Tibial nerve (tissue), 4 donors: ENCODE results near the gene RINL. TPM values are rescaled to one million over a fixed set of nuclear protein-coding genes. Genes with fewer than 3 reads are reported as not detected.
"Not testable (repeated sequence)": the region's sequence is repeated elsewhere in the genome, so short reads cannot be mapped to it uniquely, and the experiment has no call there.

Experiments used
- DNase-seq, 2 donors: peaks; one replicate each; pipeline ENCODE4 v3.0.0-alpha.2; 2019; ENCODE audit warnings: low spot score in 2 of 2
- H3K27ac ChIP-seq, 4 donors: fragments of 200-600 bp; sonication (generic) in 3 of 4; one replicate each; pipeline ENCODE4 v1.5.1; 2017 to 2019; ENCODE audit warnings: mild to moderate bottlenecking in 1 of 4
- H3K27me3 ChIP-seq, 2 donors: fragments of 200-600 bp; sonication (generic) in 1 of 2; one replicate each; pipeline versions ENCODE4 v1.5.1 to v1.6.0; 2017 to 2019
- H3K36me3 ChIP-seq, 3 donors: fragments of 200-600 bp; sonication (generic); one replicate each; pipeline ENCODE4 v1.5.1; 2018 to 2019
- H3K4me1 ChIP-seq, 4 donors: fragments of 200-600 bp; sonication (generic) in 3 of 4; one replicate each; pipeline ENCODE4 v1.5.1; 2017 to 2019
- H3K4me3 ChIP-seq, 4 donors: fragments of 200-600 bp; sonication (generic) in 3 of 4; one replicate each; pipeline ENCODE4 v1.5.1; 2017 to 2019; ENCODE audit warnings: mild to moderate bottlenecking in 1 of 4, moderate library complexity in 1 of 4
- H3K9me3 ChIP-seq, 4 donors: fragments of 200-600 bp; sonication (generic) in 3 of 4; one replicate each; pipeline ENCODE4 v1.5.1; 2017 to 2019
- EP300 ChIP-seq, 2 donors: sonication (generic); formaldehyde crosslinking; IDR thresholded peaks; one replicate each; pipeline ENCODE4 v1.6.1; 2017; ENCODE audit warnings: antibody characterized with exemption in 2 of 2, mild to moderate bottlenecking in 1 of 2
- POLR2A ChIP-seq, 2 donors: fragments of 450-650 bp; IDR thresholded peaks; one replicate each; pipeline ENCODE4 v1.6.1; 2017; ENCODE audit warnings: antibody characterized with exemption in 2 of 2, mild to moderate bottlenecking in 2 of 2, moderate library complexity in 2 of 2
- WGBS, 2 donors: methylation state at CpG; one replicate each; pipeline ENCODE4 v1.1.5; 2018; 5-methylcytosine and 5-hydroxymethylcytosine counted together
- total RNA-seq, 4 donors: library from RNA; depleted of rRNA; stranded (reverse); fragments of >200 nt; gene quantifications; one replicate each; pipeline ENCODE4 v1.1.0, GENCODE V29; 2016
- TF ChIP-seq, protein P1 (sequence below), 5 experiments: fragments of 200-600 bp in 3 of 5; fragments of 450-650 bp in 2 of 5; sonication (generic) in 3 of 5; IDR thresholded peaks; one replicate each; pipeline ENCODE4 v1.5.1; 2016 to 2019; ENCODE audit warnings: antibody characterized with exemption in 5 of 5, mild to moderate bottlenecking in 3 of 5, moderate library complexity in 2 of 5

The RINL gene
- total RNA-seq, 4 donors from 2014 or later, result 8.4 to 28.8 (median 11.6) TPM

GRCh38 chr19:38892841-38893240 lies 14.8 kb upstream of the RINL start:
- 85 to 88% methylated on average over 5 of the region's 5 CpGs for WGBS, 2 donors
- TF ChIP-seq POLR2A (IDR thresholded peaks at IDR 0.05), result no peak
- TF ChIP-seq, protein P1, sequence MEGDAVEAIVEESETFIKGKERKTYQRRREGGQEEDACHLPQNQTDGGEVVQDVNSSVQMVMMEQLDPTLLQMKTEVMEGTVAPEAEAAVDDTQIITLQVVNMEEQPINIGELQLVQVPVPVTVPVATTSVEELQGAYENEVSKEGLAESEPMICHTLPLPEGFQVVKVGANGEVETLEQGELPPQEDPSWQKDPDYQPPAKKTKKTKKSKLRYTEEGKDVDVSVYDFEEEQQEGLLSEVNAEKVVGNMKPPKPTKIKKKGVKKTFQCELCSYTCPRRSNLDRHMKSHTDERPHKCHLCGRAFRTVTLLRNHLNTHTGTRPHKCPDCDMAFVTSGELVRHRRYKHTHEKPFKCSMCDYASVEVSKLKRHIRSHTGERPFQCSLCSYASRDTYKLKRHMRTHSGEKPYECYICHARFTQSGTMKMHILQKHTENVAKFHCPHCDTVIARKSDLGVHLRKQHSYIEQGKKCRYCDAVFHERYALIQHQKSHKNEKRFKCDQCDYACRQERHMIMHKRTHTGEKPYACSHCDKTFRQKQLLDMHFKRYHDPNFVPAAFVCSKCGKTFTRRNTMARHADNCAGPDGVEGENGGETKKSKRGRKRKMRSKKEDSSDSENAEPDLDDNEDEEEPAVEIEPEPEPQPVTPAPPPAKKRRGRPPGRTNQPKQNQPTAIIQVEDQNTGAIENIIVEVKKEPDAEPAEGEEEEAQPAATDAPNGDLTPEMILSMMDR (IDR thresholded peaks at IDR 0.05), result no peak
- TF ChIP-seq EP300 (IDR thresholded peaks at IDR 0.05), result no peak
- H3K4me1 ChIP-seq, result peaks cover 0 to 31% (median 5%) of the 10 kb centered on the region in 4 donors

DNA sequence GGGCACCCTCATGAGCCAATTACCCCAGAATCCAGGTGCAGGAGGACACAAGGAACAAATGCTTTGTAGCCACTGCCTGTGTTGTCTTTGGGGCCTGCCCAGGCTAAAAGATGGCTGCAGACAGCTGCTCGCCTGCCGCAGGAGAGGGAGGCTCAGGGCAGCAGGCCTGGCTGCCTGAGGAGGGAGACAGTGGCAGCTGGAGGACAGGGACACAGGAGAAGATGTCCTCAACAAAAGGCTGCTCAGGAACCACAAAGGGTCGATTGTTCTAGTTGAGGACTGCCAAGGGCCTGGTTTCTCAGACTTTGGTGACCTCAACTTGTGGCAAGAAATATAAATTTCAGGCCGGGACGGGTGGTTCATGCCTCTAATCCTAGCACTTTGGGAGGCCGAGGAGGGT lies 13.7 kb upstream of the RINL start:
- no peak for DNase-seq
- H3K27ac ChIP-seq, result peak overlapping the region in 2 of 4 donors; percentile 29 to 36
- H3K4me1 ChIP-seq, result peaks cover 0 to 21% (median 0%) of the 10 kb centered on the region in 4 donors
- H3K4me3 ChIP-seq, result no peak overlapping the region
- TF ChIP-seq EP300 (IDR thresholded peaks at IDR 0.05) (no peak), POLR2A (IDR thresholded peaks at IDR 0.05) (no peak)
- TF ChIP-seq, protein P1 (IDR thresholded peaks at IDR 0.05), result no peak
- H3K9me3 ChIP-seq, result no peaks in the 10 kb centered on the region
- 42 to 53% methylated on average over 6 of the region's 6 CpGs for WGBS, 2 donors
- no peaks in the 10 kb centered on the region for H3K27me3 ChIP-seq
- H3K36me3 ChIP-seq, result peaks cover 0 to 74% (median 5%) of the 10 kb centered on the region in 3 donors

More at GRCh38 chr19:38892841-38893240, 14.8 kb upstream of the RINL start:
- H3K27me3 ChIP-seq, result no peaks in the 10 kb centered on the region
- DNase-seq, result no peak
- peaks cover 0 to 63% (median 5%) of the 10 kb centered on the region in 3 donors for H3K36me3 ChIP-seq
- H3K27ac ChIP-seq, result peak overlapping the region in 1 of 4 donors; percentile 8
- H3K9me3 ChIP-seq, result no peaks in the 10 kb centered on the region
- no peak overlapping the region for H3K4me3 ChIP-seq

GRCh38 chr19:38890686-38891085 lies 12.6 kb upstream of the RINL start:
- H3K36me3 ChIP-seq, result peaks cover 0 to 84% (median 5%) of the 10 kb centered on the region in 3 donors
- TF ChIP-seq POLR2A (IDR thresholded peaks at IDR 0.05) (no peak), EP300 (IDR thresholded peaks at IDR 0.05) (no peak)
- TF ChIP-seq, protein P1 (IDR thresholded peaks at IDR 0.05), result no peak

DNA sequence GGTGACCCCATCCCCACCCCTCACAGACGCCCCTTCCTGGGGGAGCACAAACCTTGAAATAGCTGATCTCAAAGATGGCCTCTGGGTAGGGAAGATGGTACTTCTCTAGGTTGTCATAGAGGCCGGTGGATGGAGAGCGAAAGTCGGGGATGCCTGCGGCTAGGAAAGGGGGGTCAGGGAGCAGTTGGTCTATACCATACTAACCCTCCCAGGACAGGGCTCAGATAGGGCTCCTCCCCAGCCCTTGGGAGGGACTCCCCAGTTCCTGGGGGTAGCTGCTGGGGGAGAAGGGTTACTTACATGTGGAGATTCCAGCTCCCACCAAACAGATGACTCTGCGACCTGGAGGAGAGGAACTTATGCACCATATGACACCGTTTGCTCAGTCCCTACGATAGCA lies 11.7 kb upstream of the RINL start:
- TF ChIP-seq, protein P1 (IDR thresholded peaks at IDR 0.05), result no peak
- TF ChIP-seq POLR2A (IDR thresholded peaks at IDR 0.05) (no peak), EP300 (IDR thresholded peaks at IDR 0.05) (no peak)

More at GRCh38 chr19:38890686-38891085, 12.6 kb upstream of the RINL start:
- DNase-seq, result no peak
- H3K27ac ChIP-seq, result no peak overlapping the region
- H3K4me3 ChIP-seq, result no peak overlapping the region
- H3K9me3 ChIP-seq, result no peaks in the 10 kb centered on the region
- H3K4me1 ChIP-seq, result peaks cover 0 to 13% (median 0%) of the 10 kb centered on the region in 4 donors
- no peaks in the 10 kb centered on the region for H3K27me3 ChIP-seq

DNA sequence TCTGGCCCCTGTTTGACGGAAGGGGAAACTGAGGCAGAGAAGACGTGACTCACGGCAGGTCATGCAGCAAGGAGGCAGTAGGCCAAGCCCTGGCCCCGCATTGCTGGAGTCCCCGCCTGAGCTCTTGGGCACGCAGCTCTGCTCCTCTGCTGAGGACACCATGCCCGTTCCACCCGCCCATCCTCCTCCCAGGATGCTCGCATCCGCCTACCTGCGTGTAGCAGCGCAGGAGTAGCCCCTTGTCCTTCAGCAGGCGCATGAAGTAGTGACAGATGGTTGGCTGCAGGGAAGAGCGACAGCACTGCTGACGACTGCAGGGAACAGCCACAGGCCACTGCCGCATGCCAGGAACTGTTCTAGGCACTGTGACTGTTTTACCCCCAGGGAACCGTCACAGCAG lies 10.8 kb upstream of the RINL start:
- Histone ChIP-seq H3K36me3 (peaks cover 0 to 97% (median 5%) of the 10 kb centered on the region in 3 donors), H3K4me3 (no peak overlapping the region)
- 93 to 96% methylated on average over 15 to 17 of the region's 17 CpGs for WGBS, 2 donors

More for the DNA sequence above, 11.7 kb upstream of the RINL start:
- Histone ChIP-seq H3K27ac (no peak overlapping the region), H3K4me1 (peaks cover 0 to 6% (median 0%) of the 10 kb centered on the region in 4 donors), H3K4me3 (no peak overlapping the region), H3K36me3 (peaks cover 0 to 93% (median 5%) of the 10 kb centered on the region in 3 donors), H3K27me3 (no peaks in the 10 kb centered on the region), H3K9me3 (no peaks in the 10 kb centered on the region)
- 92 to 94% methylated on average over 8 of the region's 8 CpGs for WGBS, 2 donors
- DNase-seq, result no peak

GRCh38 chr19:38884691-38885090 lies 6.6 kb upstream of the RINL start:
- not testable (repeated sequence) for H3K4me3 ChIP-seq, H3K4me1 ChIP-seq, H3K27ac ChIP-seq, DNase-seq, H3K27me3 ChIP-seq, H3K9me3 ChIP-seq
- WGBS, 2 donors, result 96 to 100% methylated on average over 3 of the region's 3 CpGs
- H3K36me3 ChIP-seq, result peaks cover 0 to 96% (median 13%) of the 10 kb centered on the region in 3 donors

More for the DNA sequence above, 10.8 kb upstream of the RINL start:
- TF ChIP-seq POLR2A (IDR thresholded peaks at IDR 0.05), result no peak
- TF ChIP-seq, protein P1 (IDR thresholded peaks at IDR 0.05), result no peak
- TF ChIP-seq EP300 (IDR thresholded peaks at IDR 0.05), result no peak
- DNase-seq, result no peak
- Histone ChIP-seq H3K9me3 (no peaks in the 10 kb centered on the region), H3K27me3 (no peaks in the 10 kb centered on the region), H3K4me1 (peaks cover 0 to 6% (median 0%) of the 10 kb centered on the region in 4 donors), H3K27ac (no peak overlapping the region)
